DMS 273 treated with DMSO at 0.1 percent for 48 hours (cell line): ENCODE results near the gene LRRC41.
"Not testable (repeated sequence)": the region's sequence is repeated elsewhere in the genome, so short reads cannot be mapped to it uniquely, and the experiment has no call there.

Experiments used
- DNase-seq: peaks from one replicate; lab custom pipeline; 2025; lab: John Stamatoyannopoulos, UW

LRRC41 gene

GRCh38 chr1:46325285-46326076 lies 22.1 kb upstream of the LRRC41 start:
- not testable (repeated sequence) for DNase-seq

- DNase-seq = not testable (repeated sequence)
Measured at GRCh38 chr1:46322191-46322590, 18.8 kb upstream of the LRRC41 start.

- not testable (repeated sequence) for DNase-seq
Measured at GRCh38 chr1:46319960-46320914, 16.8 kb upstream of the LRRC41 start.

GRCh38 chr1:46319301-46319700 lies 15.9 kb upstream of the LRRC41 start:
- not testable (repeated sequence) for DNase-seq

DNA sequence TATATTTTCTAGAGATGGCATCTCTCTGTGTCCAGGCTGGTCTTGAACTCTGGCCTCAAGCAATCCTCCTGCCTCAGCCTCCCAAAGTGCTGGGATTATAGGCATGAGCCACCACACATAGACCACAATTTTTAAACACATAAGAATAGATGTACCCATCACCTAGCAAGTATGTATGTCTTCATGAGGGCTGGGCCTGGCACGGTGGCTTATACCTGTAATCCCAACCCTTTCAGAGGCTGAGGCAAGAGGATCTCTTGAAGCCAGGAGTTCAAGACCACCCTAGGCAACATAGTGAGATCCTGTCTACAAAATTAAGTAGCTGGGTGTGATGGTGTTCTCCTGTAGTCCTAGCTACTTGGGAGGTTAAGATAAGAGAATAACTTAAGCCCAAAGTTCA lies 13.9 kb upstream of the LRRC41 start:
- no peak for DNase-seq

GRCh38 chr1:46315669-46316403 lies 12.4 kb upstream of the LRRC41 start:
- DNase-seq = no peak

DNA sequence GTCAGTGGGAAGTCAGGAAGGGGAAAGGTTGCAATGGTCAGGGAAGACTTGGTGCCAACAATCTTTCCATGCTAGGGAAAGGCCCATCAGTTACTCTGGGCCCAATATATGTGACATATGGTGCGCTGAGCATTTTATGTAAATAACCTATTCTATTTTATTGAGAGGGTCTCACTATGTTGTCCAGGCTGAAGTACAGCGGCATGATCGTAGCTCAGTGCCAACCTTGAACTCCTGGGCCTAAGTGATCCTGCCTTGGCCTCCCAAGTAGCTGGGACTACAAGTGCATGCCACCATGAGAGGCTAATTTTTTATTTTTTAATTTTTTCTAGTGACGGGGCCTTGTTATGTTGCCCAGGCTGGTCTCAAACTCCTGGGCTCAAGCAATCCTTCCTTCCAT lies 6.9 kb upstream of the LRRC41 start:
- no peak for DNase-seq

DNA sequence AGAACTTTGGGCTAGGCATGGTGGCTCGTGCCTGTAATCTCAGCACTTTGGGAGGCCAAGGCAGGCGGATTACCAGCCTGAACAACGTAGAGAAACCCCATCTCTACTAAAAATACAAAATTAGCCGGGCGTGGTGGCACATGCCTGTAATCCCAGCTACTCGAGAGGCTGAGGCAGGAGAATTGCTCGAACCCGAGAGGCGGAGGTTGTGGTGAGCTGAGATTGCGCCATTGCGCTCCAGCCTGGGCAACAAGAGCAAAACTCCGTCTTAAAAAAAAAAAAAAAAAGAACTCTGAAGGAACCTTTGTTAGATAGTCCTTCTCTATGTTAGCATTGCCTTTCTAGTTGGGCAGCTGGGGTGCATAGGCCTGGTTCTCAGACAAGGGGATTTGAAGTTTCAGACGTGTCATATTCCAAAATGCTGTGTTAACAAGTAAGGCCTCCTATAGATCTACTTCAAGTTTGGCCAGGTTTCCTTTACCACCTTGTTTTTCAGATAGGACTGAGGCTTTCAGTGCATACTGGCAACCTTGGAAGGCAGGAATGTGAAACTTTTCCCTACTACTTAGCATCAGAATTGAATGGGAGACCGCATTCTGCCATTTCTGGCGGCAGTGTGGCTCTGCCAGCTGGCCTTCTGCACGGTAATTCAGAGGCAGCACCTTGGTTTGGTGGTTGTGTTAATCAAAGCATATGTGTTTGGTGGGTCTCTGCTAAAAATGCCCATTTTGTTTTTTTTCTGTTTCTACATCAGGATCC lies 6.2 kb upstream of the LRRC41 start:
- DNase-seq = no peak

DNA sequence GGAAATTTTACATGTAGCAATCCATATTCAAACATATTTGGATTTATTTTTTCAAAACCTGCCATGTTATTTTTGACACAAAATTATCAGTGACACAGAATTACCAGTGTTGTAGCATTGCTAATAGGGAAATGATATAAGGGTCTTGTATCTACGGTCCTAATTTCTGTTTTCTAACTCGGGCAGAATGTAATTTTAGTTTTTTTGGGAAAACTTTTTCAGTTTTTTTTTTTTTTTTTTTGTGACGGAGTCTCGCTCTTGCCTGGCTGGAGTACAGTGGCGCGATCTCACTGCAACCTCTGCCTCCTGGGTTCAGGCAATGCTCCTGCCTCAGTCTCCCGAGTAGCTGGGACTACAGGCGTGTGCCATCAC lies 2.7 kb upstream of the LRRC41 start:
- DNase-seq = no peak

DNA sequence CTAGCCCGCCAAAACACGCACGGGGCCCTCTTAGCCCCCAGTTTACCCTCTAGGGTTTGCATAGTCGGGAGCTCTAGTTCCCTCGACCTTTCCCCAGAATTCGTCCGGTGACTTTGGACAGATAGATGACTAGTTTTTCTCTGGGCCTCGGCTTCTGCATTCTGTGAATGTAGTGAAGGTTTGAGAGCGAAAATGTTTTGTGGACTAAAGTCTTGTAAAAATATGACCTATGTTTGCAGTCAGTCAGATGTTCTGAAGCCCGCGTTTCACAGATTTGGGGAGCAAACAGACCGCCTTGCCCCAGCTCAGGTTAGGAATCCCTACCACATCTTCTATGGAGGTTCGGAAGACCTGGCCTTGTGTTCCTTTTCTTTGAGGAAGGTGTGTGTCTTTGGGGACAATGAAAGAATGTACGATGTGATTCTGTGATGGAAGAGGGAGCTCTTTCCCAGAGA lies 483 bp upstream of the LRRC41 start:
- no peak for DNase-seq

DNA sequence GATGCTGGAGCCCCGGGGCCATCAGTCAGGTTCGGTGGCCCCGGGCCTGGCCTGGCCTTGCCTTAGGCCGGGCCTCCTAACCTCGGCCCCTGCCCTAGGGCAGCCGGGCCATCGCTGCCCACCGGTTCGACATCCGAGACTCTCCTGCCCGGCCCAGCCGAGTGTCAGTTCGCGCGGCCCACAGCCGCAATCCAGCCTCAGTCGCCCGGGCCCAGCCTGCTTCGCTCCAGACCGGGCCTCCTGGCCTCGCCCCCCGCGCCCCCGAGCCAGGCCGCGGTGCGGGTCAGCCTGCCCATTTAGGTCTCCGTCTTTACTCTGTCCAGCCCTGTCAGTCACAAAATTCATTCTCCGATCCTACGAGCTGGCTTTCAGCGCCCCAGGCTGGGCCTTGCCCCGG lies 777 bp downstream of the LRRC41 start:
- DNase-seq = no peak

DNA sequence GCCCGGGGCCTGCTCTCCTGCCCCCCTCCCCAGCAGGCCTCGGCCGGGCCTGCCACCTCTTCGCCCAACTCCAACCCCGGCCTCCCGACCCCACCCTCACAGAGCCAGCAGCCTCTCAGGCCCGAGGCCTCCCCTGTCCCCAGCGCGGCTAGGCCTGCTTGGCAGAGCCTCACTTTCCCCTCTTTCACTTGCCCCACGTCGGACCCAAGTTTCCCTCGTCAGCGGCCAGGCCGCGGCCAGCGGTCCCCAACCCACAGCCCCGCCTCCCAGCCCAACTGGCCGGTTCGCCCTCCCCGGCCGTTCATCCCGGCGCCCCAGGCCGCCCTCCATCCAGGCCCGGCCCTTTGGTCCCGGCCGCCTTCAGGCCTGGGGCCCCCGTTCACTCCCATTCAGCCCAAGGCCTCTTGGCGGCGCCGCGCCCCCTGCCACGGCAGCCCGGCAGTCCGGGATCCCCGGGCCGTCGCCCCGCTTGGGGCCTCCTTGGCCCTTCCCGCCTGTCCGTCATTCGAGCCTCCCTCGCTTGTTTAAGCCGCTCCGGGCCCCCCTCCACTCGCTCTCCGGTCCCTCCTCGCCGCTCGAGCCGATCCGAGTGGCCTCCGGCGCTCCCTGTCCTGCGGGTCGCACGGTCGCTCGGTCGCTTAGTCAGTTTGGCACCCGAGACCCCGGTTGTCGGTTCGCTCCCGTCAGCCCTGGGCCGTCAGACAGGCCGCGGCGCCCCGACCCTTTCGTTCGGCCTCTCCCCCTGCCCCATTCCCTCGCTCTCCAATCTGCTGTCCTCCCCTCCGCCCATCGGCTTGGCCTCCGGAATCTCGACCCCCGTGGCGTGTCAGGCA lies 1.4 kb downstream of the LRRC41 start:
- DNase-seq = no peak

- DNase-seq = no peak
Measured at GRCh38 chr1:46301406-46301807, 2.0 kb downstream of the LRRC41 start.

- DNase-seq = no peak
Measured at GRCh38 chr1:46300673-46301405, 2.6 kb downstream of the LRRC41 start.

- no peak for DNase-seq
Measured at GRCh38 chr1:46298387-46298786, 5.0 kb downstream of the LRRC41 start.

DNA sequence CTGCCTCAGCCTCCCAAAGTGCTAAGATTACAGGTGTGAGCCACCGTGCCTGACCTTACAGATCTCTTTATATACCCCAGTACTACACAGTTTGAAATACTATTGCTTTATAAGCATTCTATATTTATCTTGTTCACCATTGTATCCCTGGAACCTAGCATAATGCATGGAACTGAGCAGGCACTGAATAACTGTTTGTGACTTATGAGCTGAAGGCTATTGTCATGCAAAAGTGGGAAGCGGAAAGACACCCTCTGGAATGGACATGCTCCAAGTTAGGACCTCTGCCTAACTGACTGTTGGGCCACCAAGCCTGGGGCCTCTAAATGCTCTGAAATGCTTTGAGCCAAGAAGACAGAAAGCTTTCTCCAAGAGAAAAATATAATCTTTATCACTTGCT lies 8.1 kb downstream of the LRRC41 start:
- DNase-seq = no peak

DNA sequence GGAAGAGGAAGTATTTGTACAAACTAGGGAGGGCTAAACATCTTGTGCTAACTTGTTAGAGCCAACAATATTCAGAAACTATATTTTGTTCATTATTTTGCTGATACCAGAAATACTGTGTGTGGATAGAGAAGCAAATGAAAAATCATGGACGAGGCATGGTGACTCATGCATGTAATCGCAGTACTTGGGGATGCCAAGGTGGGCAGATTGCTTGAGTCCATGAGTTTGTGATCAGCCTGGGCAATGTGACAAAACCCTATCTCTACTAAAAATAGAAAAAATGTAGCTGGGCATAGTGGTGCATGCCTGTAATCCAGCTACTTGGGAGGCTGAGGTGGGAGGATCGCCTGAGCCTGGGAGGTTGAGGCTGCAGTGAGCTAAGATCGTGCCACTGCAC lies 13.4 kb downstream of the LRRC41 start:
- no peak for DNase-seq

DNA sequence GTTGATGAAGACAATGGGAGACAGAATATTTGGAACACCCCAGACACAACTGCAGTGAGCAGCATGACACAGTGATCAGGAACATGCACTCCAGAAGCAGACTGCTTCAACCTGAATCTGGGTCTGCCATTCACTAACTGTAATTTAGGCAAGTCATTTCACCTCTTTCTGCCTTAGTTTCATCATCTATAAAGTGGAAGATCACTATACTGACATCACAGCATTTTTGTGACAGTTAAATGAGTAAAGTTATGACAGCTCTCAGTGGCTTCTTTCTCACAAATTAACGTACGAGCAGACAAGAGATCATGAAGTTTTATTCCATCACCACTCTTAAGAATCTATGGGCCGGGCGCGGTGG lies 14.3 kb downstream of the LRRC41 start:
- no peak for DNase-seq

DNA sequence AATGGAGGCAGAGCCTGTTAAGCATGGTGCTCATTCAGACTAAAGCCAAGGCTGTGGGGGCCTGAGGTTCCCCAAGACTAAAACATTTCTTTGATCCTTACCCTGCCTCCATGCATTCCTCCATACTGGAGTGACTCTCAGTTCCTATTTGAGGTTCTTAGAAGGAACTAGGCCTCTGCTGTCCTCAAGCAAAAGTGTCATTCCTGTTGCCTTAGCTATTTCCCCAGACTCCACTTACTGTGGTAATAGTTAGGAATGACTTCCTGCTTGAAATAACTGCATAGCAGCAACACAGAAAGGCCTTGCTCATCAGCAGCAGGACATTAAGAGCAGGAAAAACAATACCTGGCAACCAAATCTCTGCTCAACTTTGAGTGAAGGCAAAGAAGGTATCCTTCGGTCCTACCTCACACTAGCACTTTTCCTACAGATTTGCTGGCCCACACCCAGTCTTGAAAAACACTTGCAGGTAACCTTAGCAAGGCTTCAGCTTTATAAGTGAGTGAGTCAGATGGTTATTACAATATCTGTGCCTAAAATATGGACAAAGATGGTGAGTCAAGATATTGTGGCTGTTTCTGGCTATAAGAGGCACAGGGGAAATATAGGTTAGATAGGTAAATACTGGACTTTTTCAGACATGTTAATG lies 14.8 kb downstream of the LRRC41 start:
- no peak for DNase-seq
